Neural cell (in vitro differentiated cells): Measurements from ENCODE around the gene C22orf39. TPM values are rescaled to one million over a fixed set of nuclear protein-coding genes. Genes with fewer than 3 reads are reported as not detected.

Experiments used
- H2AFZ ChIP-seq: fragments of 200-600, 300-800 bp; sonication (generic), shearing (Covaris generic); 2 replicates; pipeline ENCODE4 v1.6.0; 2014; ENCODE audit warnings: low read depth, mild to moderate bottlenecking, antibody characterized with exemption, low read length, moderate library complexity
- H3F3A ChIP-seq: fragments of 200-600 bp; shearing (Covaris generic); 2 replicates; pipeline ENCODE4 v1.6.1; 2016; ENCODE audit warnings: mild to moderate bottlenecking, moderate library complexity, mixed read lengths, antibody characterized with exemption, low read length; ENCODE audit not compliant: insufficient read depth, poor library complexity, severe bottlenecking
- H3K27ac ChIP-seq: fragments of 200-600, 300-800 bp; sonication (generic), shearing (Covaris generic); 2 replicates; pipeline ENCODE4 v1.5.1; 2014; ENCODE audit warnings: mild to moderate bottlenecking, low read length, moderate library complexity
- H3K27me3 ChIP-seq: fragments of 300-800, 200-600 bp; sonication (generic), shearing (Covaris generic); 2 replicates; pipeline ENCODE4 v1.6.0; 2014; ENCODE audit warnings: mild to moderate bottlenecking, low read depth, low read length, moderate library complexity; ENCODE audit not compliant: insufficient read depth
- H3K36me3 ChIP-seq: fragments of 300-800, 200-600 bp; sonication (generic), shearing (Covaris generic); 2 replicates; pipeline ENCODE4 v1.5.1; 2014; ENCODE audit warnings: mild to moderate bottlenecking, antibody characterized with exemption, low read length, moderate library complexity; ENCODE audit not compliant: insufficient read depth
- H3K4me2 ChIP-seq: fragments of 300-800, 200-600 bp; sonication (generic), shearing (Covaris generic); 2 replicates; pipeline ENCODE4 v1.6.0; 2014; ENCODE audit warnings: mild to moderate bottlenecking, low read length
- H3K4me3 ChIP-seq: fragments of 300-800, 200-600 bp; sonication (generic), shearing (Covaris generic); 2 replicates; pipeline ENCODE4 v1.5.1; 2014; ENCODE audit warnings: mild to moderate bottlenecking, low read length, moderate library complexity
- H3K79me2 ChIP-seq: fragments of 200-600 bp; shearing (Covaris generic); replicated peaks from 2 replicates; pipeline ENCODE4 v1.6.0; 2014; ENCODE audit warnings: mild to moderate bottlenecking, low read length, moderate library complexity; ENCODE audit not compliant: insufficient read depth
- H3K9ac ChIP-seq: fragments of 300-800, 200-600 bp; sonication (generic), shearing (Covaris generic); 2 replicates; pipeline ENCODE4 v1.6.1; 2016; ENCODE audit warnings: mild to moderate bottlenecking, low read length, mixed read lengths
- H3K9me2 ChIP-seq: fragments of 200-600 bp; shearing (Covaris generic); 2 replicates; pipeline ENCODE4 v1.6.1; 2016; ENCODE audit warnings: mild to moderate bottlenecking, low read length, mixed read lengths; ENCODE audit not compliant: insufficient read depth
- H3K9me3 ChIP-seq: fragments of 200-600, 300-800 bp; sonication (generic), shearing (Covaris generic); 2 replicates; pipeline ENCODE4 v1.6.1; 2016; ENCODE audit warnings: mild to moderate bottlenecking, mixed run types, low read length, moderate library complexity, mixed read lengths
- H4K20me1 ChIP-seq: fragments of 200-600 bp; shearing (Covaris generic); 2 replicates; pipeline ENCODE4 v1.6.1; 2016; ENCODE audit warnings: mild to moderate bottlenecking, mixed run types; ENCODE audit not compliant: insufficient read depth
- EP300 ChIP-seq: fragments of 450-650 bp; conservative IDR thresholded peaks from 2 replicates; pipeline ENCODE4 v1.6.1; 2014; ENCODE audit warnings: antibody characterized with exemption, mild to moderate bottlenecking, moderate library complexity; ENCODE audit not compliant: poor library complexity, severe bottlenecking
- EZH2 ChIP-seq: fragments of 200-600, 300-800 bp; shearing (Covaris generic), sonication (generic); IDR thresholded peaks from 2 replicates; pipeline ENCODE4 v1.6.1; 2014; ENCODE audit warnings: antibody characterized with exemption, low read length, borderline replicate concordance, mild to moderate bottlenecking; ENCODE audit not compliant: insufficient read depth, poor library complexity, severe bottlenecking
- MXI1 ChIP-seq: fragments of 450-650 bp; conservative IDR thresholded peaks from 2 replicates; pipeline ENCODE4 v1.6.1; 2014; ENCODE audit warnings: antibody characterized with exemption, mild to moderate bottlenecking; ENCODE audit not compliant: poor library complexity, severe bottlenecking
- POLR2AphosphoS5 ChIP-seq: IDR thresholded peaks from 2 replicates; pipeline ENCODE4 v1.6.1; 2012
- RAD21 ChIP-seq: fragments of 450-650 bp; conservative IDR thresholded peaks from 2 replicates; pipeline ENCODE4 v1.6.1; 2014; ENCODE audit warnings: antibody characterized with exemption, mild to moderate bottlenecking, moderate library complexity
- REST ChIP-seq: IDR thresholded peaks from 2 replicates; pipeline ENCODE4 v1.6.1; 2012; ENCODE audit warnings: borderline replicate concordance
- SMC3 ChIP-seq: fragments of 450-650 bp; conservative IDR thresholded peaks from 2 replicates; pipeline ENCODE4 v1.6.1; 2014; ENCODE audit warnings: antibody characterized with exemption, mild to moderate bottlenecking, moderate library complexity; ENCODE audit not compliant: poor library complexity
- TAF1 ChIP-seq: IDR thresholded peaks from 2 replicates; pipeline ENCODE4 v1.6.1; 2012; ENCODE audit warnings: low read depth
- polyA plus RNA-seq: library from polyadenylated mRNA; depleted of rRNA; stranded (reverse); fragments of >200 nt; gene quantifications from 2 replicates; pipeline ENCODE4 v1.2.3, GENCODE V29; 2014
- TF ChIP-seq, protein P1 (sequence below): fragments of 450-650 bp; IDR thresholded peaks from 2 replicates; pipeline ENCODE4 v1.5.1; 2014; ENCODE audit warnings: antibody characterized with exemption, mild to moderate bottlenecking, moderate library complexity; ENCODE audit not compliant: poor library complexity, severe bottlenecking

Gene C22orf39
- polyA plus RNA-seq, 1 donor from 2014 or later, result 94.9 TPM

- Histone ChIP-seq H3K9me2 (no peaks in the 10 kb centered on the region), H3K27ac (no peak overlapping the region)
Observed at GRCh38 chr22:19398206-19398605, 49.3 kb downstream of the C22orf39 start.

GRCh38 chr22:19397734-19398104 lies 49.8 kb downstream of the C22orf39 start:
- H3K9ac ChIP-seq, result no peak overlapping the region
- no peaks in the 10 kb centered on the region for H3F3A ChIP-seq
- H3K4me2 ChIP-seq, result no peak overlapping the region
- TF ChIP-seq RAD21, result no peak
- no peak for TF ChIP-seq EP300
- no peak for TF ChIP-seq SMC3
- no peak for TF ChIP-seq MXI1
- no peak for TF ChIP-seq REST
- no peak for TF ChIP-seq POLR2AphosphoS5
- no peak for TF ChIP-seq EZH2
- TF ChIP-seq, protein P1, sequence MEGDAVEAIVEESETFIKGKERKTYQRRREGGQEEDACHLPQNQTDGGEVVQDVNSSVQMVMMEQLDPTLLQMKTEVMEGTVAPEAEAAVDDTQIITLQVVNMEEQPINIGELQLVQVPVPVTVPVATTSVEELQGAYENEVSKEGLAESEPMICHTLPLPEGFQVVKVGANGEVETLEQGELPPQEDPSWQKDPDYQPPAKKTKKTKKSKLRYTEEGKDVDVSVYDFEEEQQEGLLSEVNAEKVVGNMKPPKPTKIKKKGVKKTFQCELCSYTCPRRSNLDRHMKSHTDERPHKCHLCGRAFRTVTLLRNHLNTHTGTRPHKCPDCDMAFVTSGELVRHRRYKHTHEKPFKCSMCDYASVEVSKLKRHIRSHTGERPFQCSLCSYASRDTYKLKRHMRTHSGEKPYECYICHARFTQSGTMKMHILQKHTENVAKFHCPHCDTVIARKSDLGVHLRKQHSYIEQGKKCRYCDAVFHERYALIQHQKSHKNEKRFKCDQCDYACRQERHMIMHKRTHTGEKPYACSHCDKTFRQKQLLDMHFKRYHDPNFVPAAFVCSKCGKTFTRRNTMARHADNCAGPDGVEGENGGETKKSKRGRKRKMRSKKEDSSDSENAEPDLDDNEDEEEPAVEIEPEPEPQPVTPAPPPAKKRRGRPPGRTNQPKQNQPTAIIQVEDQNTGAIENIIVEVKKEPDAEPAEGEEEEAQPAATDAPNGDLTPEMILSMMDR, result no peak
- no peak for TF ChIP-seq TAF1
- H3K27me3 ChIP-seq, result no peaks in the 10 kb centered on the region
- H3K36me3 ChIP-seq, result peaks cover 4% of the 10 kb centered on the region
- no peaks in the 10 kb centered on the region for H4K20me1 ChIP-seq
- H2AFZ ChIP-seq, result no peak overlapping the region
- no peaks in the 10 kb centered on the region for H3K9me2 ChIP-seq
- H3K79me2 ChIP-seq, result no peaks in the 10 kb centered on the region
- H3K9me3 ChIP-seq, result no peaks in the 10 kb centered on the region
- no peak overlapping the region for H3K27ac ChIP-seq
- H3K4me3 ChIP-seq, result no peak overlapping the region

More at GRCh38 chr22:19398206-19398605, 49.3 kb downstream of the C22orf39 start:
- H3K4me3 ChIP-seq, result no peak overlapping the region
- H3K36me3 ChIP-seq, result peaks cover 4% of the 10 kb centered on the region
- H3K9ac ChIP-seq, result no peak overlapping the region
- no peak overlapping the region for H3K4me2 ChIP-seq
- H3K27me3 ChIP-seq, result no peaks in the 10 kb centered on the region
- no peaks in the 10 kb centered on the region for H4K20me1 ChIP-seq
- no peaks in the 10 kb centered on the region for H3K79me2 ChIP-seq
- no peak for TF ChIP-seq REST
- no peak for TF ChIP-seq POLR2AphosphoS5
- TF ChIP-seq RAD21, result no peak
- no peak for TF ChIP-seq EZH2
- no peaks in the 10 kb centered on the region for H3F3A ChIP-seq
- H2AFZ ChIP-seq, result no peak overlapping the region
- H3K9me3 ChIP-seq, result no peaks in the 10 kb centered on the region
